GM10847 (cell line): Measurements from ENCODE around the gene CCDC137.
A peak's percentile ranks its signal among the peaks of the same experiment; 100 is the strongest.

Experiments
- POLR2A ChIP-seq: IDR thresholded peaks from 2 replicates; pipeline ENCODE4 v1.6.1; 2011; ENCODE audit not compliant: insufficient read length; ENCODE audit errors: extremely low read depth

CCDC137 gene

GRCh38 chr17:81701288-81702071, 34.9 kb downstream of the CCDC137 start:
- TF ChIP-seq POLR2A: no peak

DNA sequence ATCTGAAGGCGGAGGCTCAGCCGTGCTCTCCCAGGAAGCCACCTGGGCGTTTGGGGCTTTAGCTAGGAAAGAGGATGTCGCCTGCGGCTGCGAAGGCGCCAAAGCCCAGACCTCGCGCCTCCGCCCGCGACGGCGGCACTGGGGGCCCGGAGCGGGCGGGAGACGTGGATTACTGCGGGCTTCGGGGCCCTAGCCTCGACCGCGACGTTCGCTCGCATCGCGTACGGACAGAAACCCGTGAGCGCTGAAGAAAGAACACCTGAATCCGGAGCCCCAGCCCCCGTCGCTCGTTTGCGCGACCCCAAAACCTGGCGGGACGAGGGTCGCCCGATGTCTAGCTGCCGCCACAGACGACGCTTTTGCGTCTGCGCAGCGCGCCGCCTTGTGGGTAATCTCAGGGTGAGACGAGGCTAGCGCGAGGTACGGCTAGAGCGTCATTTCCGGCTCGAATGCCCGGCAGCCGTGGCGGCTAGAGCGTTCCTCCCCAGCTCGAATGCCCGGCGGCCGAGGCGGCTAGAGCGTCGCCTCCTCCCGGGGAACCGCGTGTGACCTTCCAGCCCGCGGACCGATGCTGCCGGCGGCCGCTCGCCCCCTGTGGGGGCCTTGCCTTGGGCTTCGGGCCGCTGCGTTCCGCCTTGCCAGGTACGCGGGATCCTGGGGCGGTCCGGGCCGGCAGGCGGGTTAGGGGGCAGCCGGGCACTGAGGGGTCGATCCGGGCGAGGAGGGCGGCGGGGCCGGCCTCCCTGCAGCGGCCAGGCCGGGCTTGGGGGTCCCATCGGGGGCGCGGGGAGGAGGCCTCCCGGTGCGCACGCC, 36.6 kb downstream of the CCDC137 start, which contains the start of gene MRPL12:
TSS of gene MRPL12 (plus strand) at position 434 of the 813 bp plus-strand sequence. CDS start at position 569, 135 bp downstream.
- peak; percentile 97 for TF ChIP-seq POLR2A

- TF ChIP-seq POLR2A: no peak
Measured at GRCh38 chr17:81703747-81704654, 37.5 kb downstream of the CCDC137 start.

GRCh38 chr17:81705518-81706231, 39.1 kb downstream of the CCDC137 start:
- no peak for TF ChIP-seq POLR2A

GRCh38 chr17:81706232-81706611, 39.7 kb downstream of the CCDC137 start:
- TF ChIP-seq POLR2A: no peak

- no peak for TF ChIP-seq POLR2A
Measured at GRCh38 chr17:81706757-81707624, 40.5 kb downstream of the CCDC137 start.

DNA sequence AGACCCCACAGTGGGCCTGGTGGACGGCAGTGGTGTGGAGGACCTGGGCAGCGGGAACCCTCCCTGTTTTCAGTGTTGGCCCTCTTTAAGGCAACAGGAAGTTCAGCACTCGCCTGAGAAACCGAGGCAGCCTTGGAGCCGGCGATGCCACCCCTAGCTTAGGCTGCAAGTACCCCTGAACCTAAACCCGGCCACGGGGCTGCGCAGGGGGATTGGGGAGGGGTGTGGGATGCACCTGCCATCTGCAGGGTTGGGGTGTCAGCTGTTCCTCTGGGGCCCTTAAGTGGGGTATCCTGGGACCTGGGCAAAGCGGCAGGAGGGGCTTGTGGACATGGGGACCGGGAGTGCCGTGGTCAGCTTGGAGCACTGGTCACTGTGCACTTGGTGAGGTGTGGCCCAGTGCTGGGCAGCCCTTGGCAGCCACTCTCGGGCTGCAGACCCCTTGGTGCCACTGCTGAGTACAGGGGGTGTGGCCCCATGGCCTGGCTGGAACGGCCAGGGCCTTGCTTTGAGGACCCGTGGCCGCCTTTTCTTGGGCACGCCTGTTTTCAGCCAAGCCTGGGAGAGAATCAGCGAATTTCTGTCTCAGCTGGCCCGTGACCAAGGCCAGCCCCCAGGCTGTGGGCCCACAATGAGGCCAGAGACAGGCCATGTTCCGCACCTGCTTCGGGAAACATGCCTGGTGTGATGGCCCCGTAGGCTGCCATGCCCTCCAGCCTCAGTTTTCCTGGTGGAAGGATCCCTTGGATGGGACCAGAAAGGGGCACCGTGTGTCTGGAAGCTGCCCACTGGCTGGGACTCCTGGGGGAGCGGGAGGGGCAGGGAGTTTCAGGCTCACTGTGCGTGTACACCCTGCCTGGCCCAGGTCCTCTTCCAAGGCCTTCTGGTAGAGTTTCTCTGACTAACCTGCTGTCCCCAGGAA, 41.4 kb downstream of the CCDC137 start:
- TF ChIP-seq POLR2A: no peak

- TF ChIP-seq POLR2A: no peak
Measured at GRCh38 chr17:81708739-81709185, 42.2 kb downstream of the CCDC137 start.

- TF ChIP-seq POLR2A: no peak
Measured at GRCh38 chr17:81710514-81711308, 44.2 kb downstream of the CCDC137 start.

DNA sequence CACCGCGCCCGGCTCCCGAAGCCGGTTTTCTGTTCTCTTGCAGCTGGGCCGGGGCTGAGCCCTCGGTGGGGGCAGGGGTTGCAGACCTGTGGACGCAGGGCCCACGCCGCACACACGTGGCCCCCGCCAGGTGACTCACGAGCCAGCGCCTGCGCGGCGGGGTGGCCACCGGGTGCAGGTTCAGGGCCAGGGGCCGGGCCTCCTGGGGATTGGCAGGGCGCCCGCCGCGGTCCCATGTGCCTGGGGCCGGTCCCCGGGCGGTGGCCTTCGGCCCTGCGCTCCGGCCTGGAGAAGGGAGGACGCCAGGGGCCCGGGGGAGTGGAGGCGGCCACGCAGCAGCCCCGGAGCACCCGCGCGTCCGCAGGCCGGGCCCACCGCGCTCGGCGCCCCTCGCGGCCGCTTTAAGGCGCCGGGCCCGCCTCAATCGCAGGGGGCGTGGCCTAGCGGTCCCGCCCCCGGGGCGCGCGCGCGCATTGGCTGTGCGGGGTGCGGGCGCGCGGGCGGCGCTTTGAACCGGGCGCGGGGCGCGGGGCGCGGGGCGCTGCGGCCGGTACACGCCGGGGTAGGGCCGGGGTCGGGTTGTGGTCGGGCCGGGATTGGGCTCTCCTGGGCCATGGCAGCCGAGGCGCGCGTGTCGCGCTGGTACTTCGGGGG, 45.4 kb downstream of the CCDC137 start, which contains the start of gene SLC25A10:
TSS of gene SLC25A10 (plus strand) at position 471 of the 654 bp plus-strand sequence. CDS start at position 614, 143 bp downstream.
- TF ChIP-seq POLR2A: no peak

DNA sequence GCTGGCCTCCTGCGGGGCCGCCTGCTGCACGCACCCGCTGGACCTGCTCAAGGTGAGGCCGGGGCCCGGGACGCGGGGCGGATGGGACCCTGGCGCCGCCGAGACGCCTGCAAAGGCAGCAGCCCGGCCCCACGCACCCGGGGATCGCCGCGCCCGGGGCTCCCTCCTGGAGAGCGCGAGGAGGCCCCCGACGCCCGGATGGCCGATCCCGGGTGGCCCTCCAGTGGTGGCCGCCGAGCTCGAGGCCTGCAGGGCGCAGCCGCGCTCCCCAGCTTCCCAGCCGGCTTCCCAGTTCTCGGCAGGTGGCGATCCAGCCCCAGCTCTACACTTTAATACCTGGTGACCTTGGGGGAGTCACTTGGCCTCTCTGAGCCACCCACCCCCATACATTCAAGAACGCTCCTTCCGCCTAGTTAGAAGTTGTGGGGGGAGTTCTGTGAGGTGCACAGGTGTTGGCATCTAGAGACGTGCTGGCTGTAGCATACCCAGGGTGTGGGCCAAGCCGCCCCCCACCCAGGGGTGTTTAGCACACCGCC, 46.0 kb downstream of the CCDC137 start:
- TF ChIP-seq POLR2A: no peak

GRCh38 chr17:81713004-81713555, 46.5 kb downstream of the CCDC137 start:
- TF ChIP-seq POLR2A: no peak
